ENCODE results near the gene PTMA. TPM values are rescaled to one million over a fixed set of nuclear protein-coding genes. Genes with fewer than 3 reads are reported as not detected.

PTMA gene
- total RNA-seq, 1 donor from 2014 or later: 729 TPM

- H3K27me3 ChIP-seq (ENCODE audit: low read depth): no peaks in the 10 kb centered on the region
- no peak for ATAC-seq
- H3K9me3 ChIP-seq: no peaks in the 10 kb centered on the region
- H3K27ac ChIP-seq: no peak overlapping the region
- DNase-seq: no peak
- no peak for TF ChIP-seq CTCF (IDR thresholded peaks at IDR 0.05)
- H3K4me3 ChIP-seq: no peak overlapping the region
- intact Hi-C loops (cut with DNase I): no loop called here
- no peaks in the 10 kb centered on the region for H3K36me3 ChIP-seq
- H3K4me1 ChIP-seq: no peaks in the 10 kb centered on the region
These were observed 17.2 kb downstream of the PTMA start for GRCh38 chr2:231725476-231725875.

GRCh38 chr2:231726276-231726675 lies 18.0 kb downstream of the PTMA start:
- Histone ChIP-seq H3K27ac (no peak overlapping the region), H3K4me1 (no peaks in the 10 kb centered on the region), H3K27me3 (ENCODE audit: low read depth) (no peaks in the 10 kb centered on the region), H3K36me3 (peaks cover 7% of the 10 kb centered on the region), H3K9me3 (no peaks in the 10 kb centered on the region), H3K4me3 (no peak overlapping the region)
- TF ChIP-seq CTCF (IDR thresholded peaks at IDR 0.05): no peak
- DNase-seq: no peak
- intact Hi-C loops (cut with DNase I): no loop called here
- no peak for ATAC-seq

GRCh38 chr2:231727621-231728020 lies 19.3 kb downstream of the PTMA start:
- no peak for TF ChIP-seq CTCF (IDR thresholded peaks at IDR 0.05)
- peaks cover 20% of the 10 kb centered on the region for H3K36me3 ChIP-seq
- DNase-seq (no peak), ATAC-seq (no peak)
- H3K27me3 ChIP-seq (ENCODE audit: low read depth): no peaks in the 10 kb centered on the region
- intact Hi-C loops (cut with DNase I): no loop called here
- no peaks in the 10 kb centered on the region for H3K4me1 ChIP-seq
- no peaks in the 10 kb centered on the region for H3K9me3 ChIP-seq
- H3K4me3 ChIP-seq: no peak overlapping the region
- H3K27ac ChIP-seq: no peak overlapping the region

GRCh38 chr2:231732604-231733003 lies 24.3 kb downstream of the PTMA start:
- TF ChIP-seq CTCF (IDR thresholded peaks at IDR 0.05): no peak
- Histone ChIP-seq H3K4me3 (no peak overlapping the region), H3K27ac (no peak overlapping the region), H3K27me3 (ENCODE audit: low read depth) (no peaks in the 10 kb centered on the region), H3K9me3 (no peaks in the 10 kb centered on the region), H3K36me3 (peaks cover 41% of the 10 kb centered on the region), H3K4me1 (no peaks in the 10 kb centered on the region)
- ATAC-seq (no peak), DNase-seq (no peak)
- intact Hi-C loops (cut with DNase I): no loop called here

GRCh38 chr2:231737761-231738160 lies 29.4 kb downstream of the PTMA start:
- intact Hi-C loops (cut with DNase I): no loop called here
- Histone ChIP-seq H3K27me3 (ENCODE audit: low read depth) (no peaks in the 10 kb centered on the region), H3K4me3 (no peak overlapping the region), H3K4me1 (no peaks in the 10 kb centered on the region), H3K27ac (no peak overlapping the region), H3K9me3 (no peaks in the 10 kb centered on the region), H3K36me3 (peaks cover 27% of the 10 kb centered on the region)
- TF ChIP-seq CTCF (IDR thresholded peaks at IDR 0.05): no peak
- no peak for DNase-seq
- no peak for ATAC-seq

Data from lower lobe of right lung (tissue), 2 donors.